Measurements from ENCODE around the gene MTMR2. TPM values are rescaled to one million over a fixed set of nuclear protein-coding genes. Genes with fewer than 3 reads are reported as not detected.

Gene MTMR2
- total and polyA plus RNA-seq, 9 of the 15 experiments (the other 6 are each of a cell fraction or from before 2014, with no cell fraction given) = 12.6 to 35.8 (median 25.2) TPM

DNA sequence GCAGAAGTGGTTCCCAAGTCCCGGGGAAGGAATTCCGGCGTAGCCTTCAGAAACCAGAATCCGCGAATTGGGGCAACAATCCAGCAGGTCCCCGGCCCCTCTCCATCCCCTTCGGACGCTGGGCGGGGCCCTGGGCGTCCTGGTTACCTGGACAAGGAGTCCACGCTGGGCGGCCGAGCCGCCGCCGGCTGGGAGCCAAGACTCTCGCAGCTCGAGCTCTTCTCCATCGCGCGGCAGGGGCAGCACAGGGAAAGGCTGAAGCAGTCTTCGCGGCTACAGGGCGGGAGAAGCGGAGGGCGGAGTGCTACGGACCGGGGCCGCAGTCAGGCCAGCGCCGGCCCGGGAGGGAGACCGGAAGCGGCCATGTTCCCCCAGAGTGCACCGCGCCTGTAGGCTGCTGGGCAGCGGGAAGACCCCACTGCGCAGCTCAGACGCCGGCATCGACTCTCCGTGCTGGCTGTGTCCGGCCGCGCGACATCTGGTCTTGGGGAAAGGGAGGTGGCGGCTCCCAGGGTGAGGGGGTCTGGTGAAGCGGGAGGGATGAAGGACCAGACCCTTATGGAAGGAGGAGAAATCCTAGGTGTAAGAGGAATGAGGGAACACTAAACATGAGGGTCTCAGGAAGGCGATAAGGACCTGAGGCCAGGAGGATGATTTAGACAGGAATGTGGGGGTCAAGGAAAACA is at the start of gene MTMR2 (continued):
- TF ChIP-seq, protein P1, sequence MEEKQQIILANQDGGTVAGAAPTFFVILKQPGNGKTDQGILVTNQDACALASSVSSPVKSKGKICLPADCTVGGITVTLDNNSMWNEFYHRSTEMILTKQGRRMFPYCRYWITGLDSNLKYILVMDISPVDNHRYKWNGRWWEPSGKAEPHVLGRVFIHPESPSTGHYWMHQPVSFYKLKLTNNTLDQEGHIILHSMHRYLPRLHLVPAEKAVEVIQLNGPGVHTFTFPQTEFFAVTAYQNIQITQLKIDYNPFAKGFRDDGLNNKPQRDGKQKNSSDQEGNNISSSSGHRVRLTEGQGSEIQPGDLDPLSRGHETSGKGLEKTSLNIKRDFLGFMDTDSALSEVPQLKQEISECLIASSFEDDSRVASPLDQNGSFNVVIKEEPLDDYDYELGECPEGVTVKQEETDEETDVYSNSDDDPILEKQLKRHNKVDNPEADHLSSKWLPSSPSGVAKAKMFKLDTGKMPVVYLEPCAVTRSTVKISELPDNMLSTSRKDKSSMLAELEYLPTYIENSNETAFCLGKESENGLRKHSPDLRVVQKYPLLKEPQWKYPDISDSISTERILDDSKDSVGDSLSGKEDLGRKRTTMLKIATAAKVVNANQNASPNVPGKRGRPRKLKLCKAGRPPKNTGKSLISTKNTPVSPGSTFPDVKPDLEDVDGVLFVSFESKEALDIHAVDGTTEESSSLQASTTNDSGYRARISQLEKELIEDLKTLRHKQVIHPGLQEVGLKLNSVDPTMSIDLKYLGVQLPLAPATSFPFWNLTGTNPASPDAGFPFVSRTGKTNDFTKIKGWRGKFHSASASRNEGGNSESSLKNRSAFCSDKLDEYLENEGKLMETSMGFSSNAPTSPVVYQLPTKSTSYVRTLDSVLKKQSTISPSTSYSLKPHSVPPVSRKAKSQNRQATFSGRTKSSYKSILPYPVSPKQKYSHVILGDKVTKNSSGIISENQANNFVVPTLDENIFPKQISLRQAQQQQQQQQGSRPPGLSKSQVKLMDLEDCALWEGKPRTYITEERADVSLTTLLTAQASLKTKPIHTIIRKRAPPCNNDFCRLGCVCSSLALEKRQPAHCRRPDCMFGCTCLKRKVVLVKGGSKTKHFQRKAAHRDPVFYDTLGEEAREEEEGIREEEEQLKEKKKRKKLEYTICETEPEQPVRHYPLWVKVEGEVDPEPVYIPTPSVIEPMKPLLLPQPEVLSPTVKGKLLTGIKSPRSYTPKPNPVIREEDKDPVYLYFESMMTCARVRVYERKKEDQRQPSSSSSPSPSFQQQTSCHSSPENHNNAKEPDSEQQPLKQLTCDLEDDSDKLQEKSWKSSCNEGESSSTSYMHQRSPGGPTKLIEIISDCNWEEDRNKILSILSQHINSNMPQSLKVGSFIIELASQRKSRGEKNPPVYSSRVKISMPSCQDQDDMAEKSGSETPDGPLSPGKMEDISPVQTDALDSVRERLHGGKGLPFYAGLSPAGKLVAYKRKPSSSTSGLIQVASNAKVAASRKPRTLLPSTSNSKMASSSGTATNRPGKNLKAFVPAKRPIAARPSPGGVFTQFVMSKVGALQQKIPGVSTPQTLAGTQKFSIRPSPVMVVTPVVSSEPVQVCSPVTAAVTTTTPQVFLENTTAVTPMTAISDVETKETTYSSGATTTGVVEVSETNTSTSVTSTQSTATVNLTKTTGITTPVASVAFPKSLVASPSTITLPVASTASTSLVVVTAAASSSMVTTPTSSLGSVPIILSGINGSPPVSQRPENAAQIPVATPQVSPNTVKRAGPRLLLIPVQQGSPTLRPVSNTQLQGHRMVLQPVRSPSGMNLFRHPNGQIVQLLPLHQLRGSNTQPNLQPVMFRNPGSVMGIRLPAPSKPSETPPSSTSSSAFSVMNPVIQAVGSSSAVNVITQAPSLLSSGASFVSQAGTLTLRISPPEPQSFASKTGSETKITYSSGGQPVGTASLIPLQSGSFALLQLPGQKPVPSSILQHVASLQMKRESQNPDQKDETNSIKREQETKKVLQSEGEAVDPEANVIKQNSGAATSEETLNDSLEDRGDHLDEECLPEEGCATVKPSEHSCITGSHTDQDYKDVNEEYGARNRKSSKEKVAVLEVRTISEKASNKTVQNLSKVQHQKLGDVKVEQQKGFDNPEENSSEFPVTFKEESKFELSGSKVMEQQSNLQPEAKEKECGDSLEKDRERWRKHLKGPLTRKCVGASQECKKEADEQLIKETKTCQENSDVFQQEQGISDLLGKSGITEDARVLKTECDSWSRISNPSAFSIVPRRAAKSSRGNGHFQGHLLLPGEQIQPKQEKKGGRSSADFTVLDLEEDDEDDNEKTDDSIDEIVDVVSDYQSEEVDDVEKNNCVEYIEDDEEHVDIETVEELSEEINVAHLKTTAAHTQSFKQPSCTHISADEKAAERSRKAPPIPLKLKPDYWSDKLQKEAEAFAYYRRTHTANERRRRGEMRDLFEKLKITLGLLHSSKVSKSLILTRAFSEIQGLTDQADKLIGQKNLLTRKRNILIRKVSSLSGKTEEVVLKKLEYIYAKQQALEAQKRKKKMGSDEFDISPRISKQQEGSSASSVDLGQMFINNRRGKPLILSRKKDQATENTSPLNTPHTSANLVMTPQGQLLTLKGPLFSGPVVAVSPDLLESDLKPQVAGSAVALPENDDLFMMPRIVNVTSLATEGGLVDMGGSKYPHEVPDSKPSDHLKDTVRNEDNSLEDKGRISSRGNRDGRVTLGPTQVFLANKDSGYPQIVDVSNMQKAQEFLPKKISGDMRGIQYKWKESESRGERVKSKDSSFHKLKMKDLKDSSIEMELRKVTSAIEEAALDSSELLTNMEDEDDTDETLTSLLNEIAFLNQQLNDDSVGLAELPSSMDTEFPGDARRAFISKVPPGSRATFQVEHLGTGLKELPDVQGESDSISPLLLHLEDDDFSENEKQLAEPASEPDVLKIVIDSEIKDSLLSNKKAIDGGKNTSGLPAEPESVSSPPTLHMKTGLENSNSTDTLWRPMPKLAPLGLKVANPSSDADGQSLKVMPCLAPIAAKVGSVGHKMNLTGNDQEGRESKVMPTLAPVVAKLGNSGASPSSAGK (IDR thresholded peaks at IDR 0.05) = peak; percentile 80
- peak; percentile 98 for TF ChIP-seq POLR2A (conservative IDR thresholded peaks at IDR 0.05)
- TF ChIP-seq, protein P2, sequence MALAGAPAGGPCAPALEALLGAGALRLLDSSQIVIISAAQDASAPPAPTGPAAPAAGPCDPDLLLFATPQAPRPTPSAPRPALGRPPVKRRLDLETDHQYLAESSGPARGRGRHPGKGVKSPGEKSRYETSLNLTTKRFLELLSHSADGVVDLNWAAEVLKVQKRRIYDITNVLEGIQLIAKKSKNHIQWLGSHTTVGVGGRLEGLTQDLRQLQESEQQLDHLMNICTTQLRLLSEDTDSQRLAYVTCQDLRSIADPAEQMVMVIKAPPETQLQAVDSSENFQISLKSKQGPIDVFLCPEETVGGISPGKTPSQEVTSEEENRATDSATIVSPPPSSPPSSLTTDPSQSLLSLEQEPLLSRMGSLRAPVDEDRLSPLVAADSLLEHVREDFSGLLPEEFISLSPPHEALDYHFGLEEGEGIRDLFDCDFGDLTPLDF (CRISPR knock-in tag; IDR thresholded peaks at IDR 0.05) = no peak
- peak; percentile 65 for TF ChIP-seq NFIC (IDR thresholded peaks at IDR 0.05)
- TF ChIP-seq NCOA6 (IDR thresholded peaks at IDR 0.05) = no peak
- TF ChIP-seq ZFX (CRISPR knock-in tag; IDR thresholded peaks at IDR 0.05) = peak; percentile 91
- TF ChIP-seq, protein P3, sequence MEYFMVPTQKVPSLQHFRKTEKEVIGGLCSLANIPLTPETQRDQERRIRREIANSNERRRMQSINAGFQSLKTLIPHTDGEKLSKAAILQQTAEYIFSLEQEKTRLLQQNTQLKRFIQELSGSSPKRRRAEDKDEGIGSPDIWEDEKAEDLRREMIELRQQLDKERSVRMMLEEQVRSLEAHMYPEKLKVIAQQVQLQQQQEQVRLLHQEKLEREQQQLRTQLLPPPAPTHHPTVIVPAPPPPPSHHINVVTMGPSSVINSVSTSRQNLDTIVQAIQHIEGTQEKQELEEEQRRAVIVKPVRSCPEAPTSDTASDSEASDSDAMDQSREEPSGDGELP (CRISPR knock-in tag; IDR thresholded peaks at IDR 0.05; ENCODE audit: borderline replicate concordance) = peak; percentile 76; the same call in 1 of the 2 replicates
- no peak for TF ChIP-seq ZNF436 (CRISPR knock-in tag; IDR thresholded peaks at IDR 0.05)
- TF ChIP-seq ZNF121 (CRISPR knock-in tag; conservative IDR thresholded peaks at IDR 0.05) = no peak
- peak; percentile 84 for TF ChIP-seq ZNF143 (CRISPR knock-in tag; IDR thresholded peaks at IDR 0.05)
- 0 out of 2 replicates have a peak, but pooled peaks have one; percentile 6 for TF ChIP-seq NCOR1 (IDR thresholded peaks at IDR 0.05)
- TF ChIP-seq, protein P4, sequence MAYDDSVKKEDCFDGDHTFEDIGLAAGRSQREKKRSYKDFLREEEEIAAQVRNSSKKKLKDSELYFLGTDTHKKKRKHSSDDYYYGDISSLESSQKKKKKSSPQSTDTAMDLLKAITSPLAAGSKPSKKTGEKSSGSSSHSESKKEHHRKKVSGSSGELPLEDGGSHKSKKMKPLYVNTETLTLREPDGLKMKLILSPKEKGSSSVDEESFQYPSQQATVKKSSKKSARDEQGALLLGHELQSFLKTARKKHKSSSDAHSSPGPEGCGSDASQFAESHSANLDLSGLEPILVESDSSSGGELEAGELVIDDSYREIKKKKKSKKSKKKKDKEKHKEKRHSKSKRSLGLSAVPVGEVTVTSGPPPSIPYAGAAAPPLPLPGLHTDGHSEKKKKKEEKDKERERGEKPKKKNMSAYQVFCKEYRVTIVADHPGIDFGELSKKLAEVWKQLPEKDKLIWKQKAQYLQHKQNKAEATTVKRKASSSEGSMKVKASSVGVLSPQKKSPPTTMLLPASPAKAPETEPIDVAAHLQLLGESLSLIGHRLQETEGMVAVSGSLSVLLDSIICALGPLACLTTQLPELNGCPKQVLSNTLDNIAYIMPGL (CRISPR knock-in tag; IDR thresholded peaks at IDR 0.05) = 0 out of 2 replicates have a peak, but pooled peaks have one; percentile 61
- peak in 1 of 2 experiments; percentile 47; a peak in 1 of 3 replicates for TF ChIP-seq CBX3 (IDR thresholded peaks at IDR 0.05; ENCODE audit: borderline replicate concordance in 1 of 2, low read length in 2 of 2)
